RWPE1 (cell line): Measurements from ENCODE around the gene CFAP221.

Source experiments
- CTCF ChIA-PET: fragments of 350-600 bp; sonication (Branson Sonifier 250); formaldehyde crosslinking; extraction: SDS; loops from one replicate; lab custom pipeline; 2021; lab: Yijun Ruan, JAX
- POLR2A ChIA-PET: fragments of 400-600 bp; formaldehyde crosslinking; extraction: SDS; loops from one replicate; lab custom pipeline; 2020; ENCODE audit warnings: antibody characterized with exemption; ENCODE audit not compliant: low non-redundant PET; lab: Yijun Ruan, JAX
- DNase-seq: peaks from one replicate; pipeline ENCODE4 v3.0.0; 2012; ENCODE audit warnings: low spot score
- H3K27ac ChIP-seq: fragments of 450-650 bp; 2 replicates; pipeline ENCODE4 v1.5.1; 2017
- TF ChIP-seq, protein P1 (sequence below): fragments of 450-650 bp; conservative IDR thresholded peaks from 2 replicates; pipeline ENCODE4 v1.5.1; 2017; ENCODE audit warnings: low read depth, mild to moderate bottlenecking

The CFAP221 gene

DNA sequence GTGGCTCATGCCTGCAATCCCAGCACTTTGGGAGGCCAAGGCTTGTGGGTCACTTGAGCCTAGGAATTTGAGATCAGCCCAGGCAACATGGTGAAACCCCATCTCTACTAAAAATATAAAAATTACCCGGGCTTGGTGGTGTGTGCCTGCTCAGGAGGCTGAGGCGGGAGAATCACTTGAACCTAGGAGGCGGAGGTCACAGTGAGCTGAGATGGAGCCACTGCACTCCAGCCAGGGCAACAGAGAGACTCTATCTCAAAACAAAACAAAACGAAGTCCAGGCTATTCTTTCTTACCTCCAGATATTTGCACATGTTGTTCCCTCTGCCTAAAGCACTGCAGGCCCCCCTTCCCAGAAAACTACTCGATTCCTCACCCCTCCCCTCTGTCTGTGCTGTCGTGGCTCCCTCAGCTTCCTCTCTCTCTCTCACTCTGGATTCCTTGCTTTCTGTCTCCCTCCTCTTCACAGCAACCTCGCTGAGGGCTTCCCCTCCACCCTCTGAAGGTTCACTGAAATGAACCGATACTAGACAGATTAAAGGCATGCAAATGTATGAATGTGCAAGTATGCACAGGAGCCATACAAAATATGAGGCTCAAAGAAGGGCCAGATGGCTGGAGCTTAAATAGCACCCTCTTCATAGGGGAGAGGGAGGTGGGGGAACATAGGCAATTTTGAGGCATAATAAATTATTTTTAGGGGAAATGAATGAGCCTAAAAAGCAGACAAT lies 153.2 kb downstream of the CFAP221 start:
- no peak overlapping the region for H3K27ac ChIP-seq
- CTCF ChIA-PET, result interaction anchor here (0.6 kb wide), 2 partner anchors 15 to 285 kb away, joined by 3 to 4 read pairs; no protein-coding TSS in a partner anchor
- TF ChIP-seq, protein P1, sequence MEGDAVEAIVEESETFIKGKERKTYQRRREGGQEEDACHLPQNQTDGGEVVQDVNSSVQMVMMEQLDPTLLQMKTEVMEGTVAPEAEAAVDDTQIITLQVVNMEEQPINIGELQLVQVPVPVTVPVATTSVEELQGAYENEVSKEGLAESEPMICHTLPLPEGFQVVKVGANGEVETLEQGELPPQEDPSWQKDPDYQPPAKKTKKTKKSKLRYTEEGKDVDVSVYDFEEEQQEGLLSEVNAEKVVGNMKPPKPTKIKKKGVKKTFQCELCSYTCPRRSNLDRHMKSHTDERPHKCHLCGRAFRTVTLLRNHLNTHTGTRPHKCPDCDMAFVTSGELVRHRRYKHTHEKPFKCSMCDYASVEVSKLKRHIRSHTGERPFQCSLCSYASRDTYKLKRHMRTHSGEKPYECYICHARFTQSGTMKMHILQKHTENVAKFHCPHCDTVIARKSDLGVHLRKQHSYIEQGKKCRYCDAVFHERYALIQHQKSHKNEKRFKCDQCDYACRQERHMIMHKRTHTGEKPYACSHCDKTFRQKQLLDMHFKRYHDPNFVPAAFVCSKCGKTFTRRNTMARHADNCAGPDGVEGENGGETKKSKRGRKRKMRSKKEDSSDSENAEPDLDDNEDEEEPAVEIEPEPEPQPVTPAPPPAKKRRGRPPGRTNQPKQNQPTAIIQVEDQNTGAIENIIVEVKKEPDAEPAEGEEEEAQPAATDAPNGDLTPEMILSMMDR, result no peak
- DNase-seq, result no peak
- POLR2A ChIA-PET, result no interaction called here

DNA sequence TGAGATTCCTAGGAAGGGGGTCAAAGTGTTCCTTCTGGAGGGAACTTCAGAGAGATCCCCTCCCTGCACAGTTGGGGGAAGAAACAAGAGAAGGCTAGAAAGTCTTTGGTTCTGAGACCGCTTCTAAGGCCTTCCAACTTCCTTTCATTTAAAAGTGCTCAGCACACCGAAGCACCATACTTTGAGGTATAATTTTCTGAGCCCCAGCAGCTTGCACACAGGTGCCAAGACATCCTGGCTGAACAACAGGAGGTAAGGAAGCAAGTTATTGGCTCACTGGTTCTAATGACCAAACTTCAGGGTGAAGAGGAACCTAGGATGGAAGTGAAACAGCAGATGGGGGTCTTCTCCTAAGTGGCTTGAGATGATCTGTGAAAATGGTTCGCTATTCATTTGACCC lies 154.0 kb downstream of the CFAP221 start:
- H3K27ac ChIP-seq, result no peak overlapping the region
- ChIA-PET CTCF (interaction anchor here (0.6 kb wide), 1 partner anchor 15 kb away, joined by 4 read pairs; no protein-coding TSS in a partner anchor), POLR2A (no interaction called here)

DNA sequence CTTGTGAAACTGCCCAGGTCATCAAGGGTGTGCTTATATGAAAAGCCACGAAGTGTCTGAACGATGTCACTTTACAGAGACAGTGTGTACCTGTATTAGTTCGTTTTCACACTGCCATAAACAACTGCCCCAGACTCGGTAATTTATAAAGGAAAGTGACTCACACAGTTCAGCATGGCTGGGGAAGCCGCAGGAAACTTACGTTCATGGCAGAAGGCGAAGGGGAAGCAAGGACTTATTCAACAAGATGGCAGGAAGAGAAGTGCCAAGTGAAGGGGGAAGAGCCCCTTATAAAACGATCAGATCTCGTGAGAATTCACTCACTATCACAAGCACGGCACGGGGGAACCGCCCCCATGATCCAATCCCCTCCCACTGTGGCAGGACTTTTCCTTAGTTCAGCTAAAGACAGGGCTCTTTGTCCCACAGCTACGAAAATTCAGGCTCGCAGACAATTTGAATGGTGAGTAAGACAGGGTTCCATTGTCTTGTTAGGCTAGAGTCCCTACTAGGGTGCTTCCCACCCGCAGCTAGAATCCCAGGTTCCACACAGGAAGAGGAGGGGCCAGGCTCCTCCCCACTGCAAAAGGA lies 154.9 kb downstream of the CFAP221 start:
- CTCF ChIA-PET, result interaction anchor here (0.7 kb wide), 1 partner anchor 927 kb away, joined by 3 read pairs; no protein-coding TSS in a partner anchor
- no peak for DNase-seq
- POLR2A ChIA-PET, result no interaction called here
- H3K27ac ChIP-seq, result no peak overlapping the region
- TF ChIP-seq, protein P1, result no peak

More for the DNA sequence above, 154.0 kb downstream of the CFAP221 start:
- no peak for DNase-seq
- TF ChIP-seq, protein P1, result no peak

DNA sequence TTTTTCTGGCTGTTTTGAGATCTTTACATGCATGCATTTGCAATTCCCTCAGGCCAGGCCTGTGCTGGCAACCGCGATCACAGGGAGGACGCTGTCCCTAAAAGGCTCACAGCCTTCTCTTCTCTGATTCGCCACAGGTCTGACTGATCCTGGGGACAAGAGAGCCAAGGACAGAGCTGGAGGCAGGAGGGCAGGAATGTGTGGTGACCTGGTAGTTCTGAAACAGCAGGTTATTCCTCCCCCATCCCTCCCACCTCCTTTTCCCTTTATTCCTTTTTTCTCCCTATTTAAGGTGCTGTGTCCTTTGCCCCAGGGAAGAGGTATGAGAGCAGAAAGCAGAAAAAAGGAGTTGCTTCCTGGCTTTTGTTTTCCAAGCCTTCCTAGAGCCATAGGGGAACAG lies 156.6 kb downstream of the CFAP221 start:
- H3K27ac ChIP-seq, result no peak overlapping the region
- TF ChIP-seq, protein P1, result no peak
- ChIA-PET CTCF (no interaction called here), POLR2A (no interaction called here)
- DNase-seq, result no peak

DNA sequence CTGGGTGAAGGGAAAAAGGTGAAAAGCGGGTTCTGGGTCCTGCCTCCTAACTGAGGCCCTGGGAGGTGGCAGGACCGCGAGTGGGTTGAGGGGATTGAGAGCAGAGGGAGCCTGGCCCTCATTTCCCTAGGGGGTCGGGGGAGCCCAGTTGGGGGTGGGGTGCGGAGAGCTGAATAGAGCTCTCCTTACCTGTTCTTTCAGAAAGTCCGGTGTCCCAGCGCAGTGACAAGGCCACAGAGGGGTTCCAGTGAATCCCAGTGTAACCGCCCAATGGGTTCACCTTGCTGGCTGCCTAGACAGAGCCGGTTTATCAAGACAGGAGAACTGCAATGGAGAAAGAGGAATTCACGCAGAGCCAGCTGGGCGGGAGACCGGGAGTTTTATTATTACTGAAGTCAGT lies 157.1 kb downstream of the CFAP221 start:
- ChIA-PET CTCF (interaction anchor here (0.8 kb wide), 1 partner anchor 474 kb away, joined by 8 read pairs; no protein-coding TSS in a partner anchor), POLR2A (no interaction called here)
- no peak for DNase-seq
- TF ChIP-seq, protein P1, result no peak
- no peak overlapping the region for H3K27ac ChIP-seq

DNA sequence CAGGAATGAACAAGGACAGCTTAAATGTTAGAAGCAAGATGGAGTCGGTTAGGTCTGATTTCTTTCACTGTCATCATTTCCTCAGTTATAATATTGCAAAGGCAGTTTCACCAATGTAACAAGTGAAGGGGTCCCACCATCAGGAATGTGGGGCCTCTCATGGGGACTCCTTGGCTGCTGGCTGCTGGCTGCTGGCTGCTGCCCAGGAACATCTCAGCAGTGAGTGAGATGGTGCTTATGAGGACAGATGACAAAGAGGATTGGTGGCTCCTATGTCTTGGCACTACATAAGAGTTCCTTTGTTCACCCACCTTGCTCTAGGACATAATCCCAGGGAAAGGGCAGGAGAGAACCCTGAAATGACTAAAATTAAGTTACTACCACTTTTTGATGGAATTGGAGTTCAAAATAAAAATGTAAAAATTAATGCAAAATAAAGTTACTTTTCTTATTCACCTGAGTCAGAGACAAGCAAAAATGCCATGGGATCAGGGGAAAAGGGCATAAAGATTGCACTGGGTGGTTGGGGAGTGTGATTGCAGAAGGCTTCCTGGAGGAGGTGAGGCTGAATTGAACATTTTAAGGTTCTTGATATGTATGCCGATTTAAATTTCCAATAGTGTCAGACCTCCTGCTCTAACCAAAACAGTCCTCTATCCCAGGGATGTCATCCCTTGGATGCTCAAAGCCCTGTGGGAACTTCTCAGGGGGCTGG lies 158.1 kb downstream of the CFAP221 start:
- POLR2A ChIA-PET, result no interaction called here

More for the DNA sequence above, 158.1 kb downstream of the CFAP221 start:
- no peak overlapping the region; the same call in 1 of the 2 replicates for H3K27ac ChIP-seq
- no peak for DNase-seq
- CTCF ChIA-PET, result interaction anchor here (0.6 to 1.5 kb wide), 8 partner anchors 12 to 473 kb away, joined by 3 to 8 read pairs (median 4); no protein-coding TSS in a partner anchor
- TF ChIP-seq, protein P1, result no peak
